H9 (cell line): ENCODE measurements around the gene MSI2. TPM values are rescaled to one million over a fixed set of nuclear protein-coding genes. Genes with fewer than 3 reads are reported as not detected.

Experiments used
- DNase-seq: peaks from one replicate; pipeline ENCODE4 v3.0.0-alpha.2; 2017
- H2AFZ ChIP-seq: one replicate; pipeline ENCODE4 v1.6.1; 2013; ENCODE audit warnings: mild to moderate bottlenecking, low read length, control low read depth, moderate library complexity
- H2AK5ac ChIP-seq: 2 replicates; pipeline ENCODE4 v1.6.1; 2013; ENCODE audit warnings: low read length, control low read depth, mixed read lengths; ENCODE audit not compliant: insufficient read length
- H2BK120ac ChIP-seq: one replicate; pipeline ENCODE4 v1.6.1; 2013; ENCODE audit warnings: low read depth, mild to moderate bottlenecking, low read length, control low read depth, inconsistent platforms; ENCODE audit not compliant: poor library complexity, severe bottlenecking
- H2BK12ac ChIP-seq: 2 replicates; pipeline ENCODE4 v1.6.1; 2013; ENCODE audit warnings: low read length, control low read depth, mixed read lengths, low read depth; ENCODE audit not compliant: insufficient read length
- H2BK15ac ChIP-seq: 2 replicates; pipeline ENCODE4 v1.6.1; 2013; ENCODE audit warnings: low read depth, low read length, control low read depth
- H2BK20ac ChIP-seq: one replicate; pipeline ENCODE4 v1.6.1; 2013; ENCODE audit warnings: low read depth, mild to moderate bottlenecking, low read length, control low read depth, inconsistent platforms; ENCODE audit not compliant: poor library complexity, severe bottlenecking
- H2BK5ac ChIP-seq: 2 replicates; pipeline ENCODE4 v1.6.1; 2013; ENCODE audit warnings: low read length, control low read depth, mixed read lengths; ENCODE audit not compliant: insufficient read length
- H3K14ac ChIP-seq: 2 replicates; pipeline ENCODE4 v1.6.1; 2013; ENCODE audit warnings: low read length, control low read depth; ENCODE audit not compliant: insufficient read depth
- H3K18ac ChIP-seq: 2 replicates; pipeline ENCODE4 v1.6.1; 2013; ENCODE audit warnings: low read depth, mild to moderate bottlenecking, mixed read lengths, low read length, control low read depth; ENCODE audit not compliant: insufficient read length
- H3K23ac ChIP-seq: 2 replicates; pipeline ENCODE4 v1.6.1; 2013; ENCODE audit warnings: low read length, control low read depth, mixed read lengths, low read depth; ENCODE audit not compliant: insufficient read length
- H3K23me2 ChIP-seq: 2 replicates; pipeline ENCODE4 v1.6.1; 2013; ENCODE audit warnings: low read depth, mild to moderate bottlenecking, mixed read lengths, low read length, control low read depth; ENCODE audit not compliant: insufficient read length, poor library complexity, severe bottlenecking
- H3K27ac ChIP-seq: 2 replicates; pipeline ENCODE4 v1.5.1; 2013; ENCODE audit warnings: low read length, control low read depth, mixed read lengths, low read depth; ENCODE audit not compliant: insufficient read length
- H3K27me3 ChIP-seq: 2 replicates; pipeline ENCODE4 v1.6.1; 2013; ENCODE audit warnings: low read length, control low read depth, inconsistent platforms; ENCODE audit not compliant: insufficient read depth
- H3K4ac ChIP-seq: 2 replicates; pipeline ENCODE4 v1.6.1; 2013; ENCODE audit warnings: low read depth, mild to moderate bottlenecking, control low read depth, inconsistent platforms, low read length, moderate library complexity
- H3K4me1 ChIP-seq: 2 replicates; pipeline ENCODE4 v1.6.1; 2013; ENCODE audit warnings: low read length, control low read depth, inconsistent platforms; ENCODE audit not compliant: insufficient read depth
- H3K4me2 ChIP-seq: 2 replicates; pipeline ENCODE4 v1.6.1; 2013; ENCODE audit warnings: low read length, control low read depth, mixed read lengths; ENCODE audit not compliant: insufficient read length, insufficient read depth
- H3K56ac ChIP-seq: 2 replicates; pipeline ENCODE4 v1.6.1; 2013; ENCODE audit warnings: low read depth, mild to moderate bottlenecking, mixed read lengths, low read length, control low read depth; ENCODE audit not compliant: insufficient read length
- H3K79me1 ChIP-seq: 2 replicates; pipeline ENCODE4 v1.6.1; 2013; ENCODE audit warnings: low read depth, mild to moderate bottlenecking, moderate library complexity, low read length, control low read depth, inconsistent platforms; ENCODE audit not compliant: insufficient read depth, poor library complexity, severe bottlenecking
- H3K79me2 ChIP-seq: 2 replicates; pipeline ENCODE4 v1.6.1; 2013; ENCODE audit warnings: low read length, control low read depth, inconsistent platforms; ENCODE audit not compliant: insufficient read depth
- H3K9ac ChIP-seq: 2 replicates; pipeline ENCODE4 v1.6.1; 2013; ENCODE audit warnings: low read length, control low read depth, mixed read lengths; ENCODE audit not compliant: insufficient read length; ENCODE audit errors: extremely low read depth
- H3K9me3 ChIP-seq: one replicate; pipeline ENCODE4 v1.6.1; 2013; ENCODE audit warnings: low read depth, low read length, inconsistent platforms; ENCODE audit not compliant: control insufficient read depth
- H3T11ph ChIP-seq: one replicate; pipeline ENCODE4 v1.6.1; 2013; ENCODE audit warnings: mild to moderate bottlenecking, low read length, control low read depth, inconsistent platforms
- H4K20me1 ChIP-seq: one replicate; pipeline ENCODE4 v1.6.1; 2013; ENCODE audit not compliant: control insufficient read depth, insufficient read length, insufficient read depth
- H4K5ac ChIP-seq: 2 replicates; pipeline ENCODE4 v1.6.1; 2013; ENCODE audit warnings: low read depth, mild to moderate bottlenecking, mixed read lengths, low read length, control low read depth; ENCODE audit not compliant: insufficient read length
- H4K8ac ChIP-seq: replicated peaks from 2 replicates; pipeline ENCODE4 v1.6.1; 2013; ENCODE audit warnings: low read length, control low read depth, mixed read lengths, low read depth; ENCODE audit not compliant: insufficient read length
- H4K91ac ChIP-seq: 2 replicates; pipeline ENCODE4 v1.6.1; 2013; ENCODE audit warnings: low read depth, mild to moderate bottlenecking, moderate library complexity, mixed read lengths, low read length, control low read depth; ENCODE audit not compliant: insufficient read length
- H3K27ac Mint-ChIP-seq, 3 experiments: 2 replicates in 2 of 3; 3 replicates in 1 of 3; pipeline ENCODE4 v1.8.0; 2020 to 2021; ENCODE audit warnings: mixed read lengths in 3 of 3, mild to moderate bottlenecking in 1 of 3, moderate library complexity in 1 of 3
- H3K27me3 Mint-ChIP-seq: 2 replicates; pipeline ENCODE4 v1.8.0; 2021; ENCODE audit warnings: low read depth, mild to moderate bottlenecking, moderate library complexity, mixed read lengths
- H3K36me3 Mint-ChIP-seq, 3 experiments: 2 replicates in 2 of 3; 3 replicates in 1 of 3; pipeline ENCODE4 v1.8.0; 2020 to 2021; ENCODE audit warnings: low read depth in 3 of 3, mixed read lengths in 3 of 3; ENCODE audit not compliant: insufficient read depth in 1 of 3
- H3K4me1 Mint-ChIP-seq, 2 experiments: 2 replicates each; pipeline ENCODE4 v1.8.0; 2020; ENCODE audit warnings: mixed read lengths in 2 of 2
- H3K4me3 Mint-ChIP-seq, 2 experiments: 2 replicates in 1 of 2; 3 replicates in 1 of 2; pipeline ENCODE4 v1.8.0; 2020 to 2021; ENCODE audit warnings: mild to moderate bottlenecking in 2 of 2, mixed read lengths in 2 of 2, moderate library complexity in 1 of 2
- H3K9me3 Mint-ChIP-seq, 2 experiments: 2 replicates in 1 of 2; 3 replicates in 1 of 2; pipeline ENCODE4 v1.8.0; 2020; ENCODE audit warnings: mild to moderate bottlenecking in 2 of 2, mixed read lengths in 2 of 2, moderate library complexity in 1 of 2
- WGBS: extraction: QIAGEN DNeasy Blood & Tissue Kit; methylation state at CpG from one replicate; pipeline ENCODE4 v1.1.7; 2013; ENCODE audit warnings: missing lambda C conversion rate, low lambda C conversion rate, mixed read lengths; ENCODE audit not compliant: insufficient read length; ENCODE audit errors: extremely low coverage; 5-methylcytosine and 5-hydroxymethylcytosine counted together
- total RNA-seq: library from RNA; stranded (reverse); gene quantifications from 2 replicates; pipeline ENCODE4 v1.2.1, GENCODE V29; 2021
- TF ChIP-seq, protein P1 (sequence below): fragments of 200-600 bp; sonication (generic); conservative IDR thresholded peaks from 3 replicates; pipeline ENCODE4 v1.8.0; 2021; ENCODE audit warnings: antibody characterized with exemption, mild to moderate bottlenecking

Gene MSI2
- total RNA-seq, 1 experiment from 2014 or later = 98.5 TPM

DNA sequence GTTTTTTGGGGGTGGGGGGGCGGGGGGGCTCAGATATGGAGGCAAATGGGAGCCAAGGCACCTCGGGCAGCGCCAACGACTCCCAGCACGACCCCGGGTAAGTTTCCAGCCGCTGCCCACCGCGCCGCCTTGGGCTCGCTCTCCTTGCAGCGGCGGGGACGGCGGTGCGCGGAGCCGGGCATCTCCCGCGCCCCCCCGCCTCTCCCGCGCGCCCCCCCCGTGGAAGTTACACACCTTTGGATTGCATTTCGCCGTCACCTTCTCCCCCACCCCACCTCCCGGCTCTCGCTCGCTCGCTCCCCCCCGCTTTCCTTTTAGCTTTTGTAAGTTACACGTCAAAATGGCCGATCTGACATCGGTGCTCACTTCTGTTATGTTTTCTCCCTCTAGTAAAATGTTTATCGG lies 387 bp downstream of the MSI2 start:
- H4K8ac ChIP-seq = no peak overlapping the region
- no peak overlapping the region for H4K91ac ChIP-seq
- no peak overlapping the region for H4K5ac ChIP-seq
- peak overlapping the region in 1 of 3 experiments; percentile 95; a peak in 3 of 7 replicates for H3K27ac Mint-ChIP-seq
- H3K4me1 ChIP-seq = peaks cover 15% of the 10 kb centered on the region
- H3K4me1 Mint-ChIP-seq = peaks cover 51 to 65% of the 10 kb centered on the region in 2 experiments
- no peaks in the 10 kb centered on the region for H4K20me1 ChIP-seq
- H3K79me2 ChIP-seq = no peaks in the 10 kb centered on the region
- H3K36me3 Mint-ChIP-seq = peaks cover 9 to 23% (median 16%) of the 10 kb centered on the region in 3 experiments; a peak in 6 of 7 replicates
- peak overlapping the region; percentile 62 for H3K14ac ChIP-seq
- no peak overlapping the region for H2BK120ac ChIP-seq
- no peak overlapping the region for H2BK12ac ChIP-seq
- no peaks in the 10 kb centered on the region for H3K9me3 ChIP-seq
- no peak overlapping the region for H2AFZ ChIP-seq
- H3K9me3 Mint-ChIP-seq = no peaks in the 10 kb centered on the region; a peak in 1 of 5 replicates
- no CpG with 5 or more reads among the region's 36 CpGs for WGBS
- no peak overlapping the region for H2BK15ac ChIP-seq
- peak overlapping the region; percentile 73 for H3K4me2 ChIP-seq
- no peak overlapping the region for H2BK20ac ChIP-seq
- peaks cover 26% of the 10 kb centered on the region for H3K27me3 Mint-ChIP-seq
- H3T11ph ChIP-seq = no peak overlapping the region
- H3K27me3 ChIP-seq = peaks cover 3% of the 10 kb centered on the region
- H2BK5ac ChIP-seq = no peak overlapping the region
- peak overlapping the region; percentile 20 for H3K9ac ChIP-seq
- H3K27ac ChIP-seq = no peak overlapping the region
- H3K18ac ChIP-seq = peak overlapping the region; percentile 56
- no peak overlapping the region for H2AK5ac ChIP-seq
- H3K4ac ChIP-seq = no peak overlapping the region
- no peak for DNase-seq
- TF ChIP-seq, protein P1, sequence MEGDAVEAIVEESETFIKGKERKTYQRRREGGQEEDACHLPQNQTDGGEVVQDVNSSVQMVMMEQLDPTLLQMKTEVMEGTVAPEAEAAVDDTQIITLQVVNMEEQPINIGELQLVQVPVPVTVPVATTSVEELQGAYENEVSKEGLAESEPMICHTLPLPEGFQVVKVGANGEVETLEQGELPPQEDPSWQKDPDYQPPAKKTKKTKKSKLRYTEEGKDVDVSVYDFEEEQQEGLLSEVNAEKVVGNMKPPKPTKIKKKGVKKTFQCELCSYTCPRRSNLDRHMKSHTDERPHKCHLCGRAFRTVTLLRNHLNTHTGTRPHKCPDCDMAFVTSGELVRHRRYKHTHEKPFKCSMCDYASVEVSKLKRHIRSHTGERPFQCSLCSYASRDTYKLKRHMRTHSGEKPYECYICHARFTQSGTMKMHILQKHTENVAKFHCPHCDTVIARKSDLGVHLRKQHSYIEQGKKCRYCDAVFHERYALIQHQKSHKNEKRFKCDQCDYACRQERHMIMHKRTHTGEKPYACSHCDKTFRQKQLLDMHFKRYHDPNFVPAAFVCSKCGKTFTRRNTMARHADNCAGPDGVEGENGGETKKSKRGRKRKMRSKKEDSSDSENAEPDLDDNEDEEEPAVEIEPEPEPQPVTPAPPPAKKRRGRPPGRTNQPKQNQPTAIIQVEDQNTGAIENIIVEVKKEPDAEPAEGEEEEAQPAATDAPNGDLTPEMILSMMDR = no peak
- peaks cover 21% of the 10 kb centered on the region for H3K23me2 ChIP-seq
- H3K23ac ChIP-seq = no peak overlapping the region
- no peak overlapping the region for H3K56ac ChIP-seq
- no peaks in the 10 kb centered on the region for H3K79me1 ChIP-seq
- H3K4me3 Mint-ChIP-seq = peak overlapping the region; percentile 81 to 89
